ENCODE results near the gene CMSS1.

DNA sequence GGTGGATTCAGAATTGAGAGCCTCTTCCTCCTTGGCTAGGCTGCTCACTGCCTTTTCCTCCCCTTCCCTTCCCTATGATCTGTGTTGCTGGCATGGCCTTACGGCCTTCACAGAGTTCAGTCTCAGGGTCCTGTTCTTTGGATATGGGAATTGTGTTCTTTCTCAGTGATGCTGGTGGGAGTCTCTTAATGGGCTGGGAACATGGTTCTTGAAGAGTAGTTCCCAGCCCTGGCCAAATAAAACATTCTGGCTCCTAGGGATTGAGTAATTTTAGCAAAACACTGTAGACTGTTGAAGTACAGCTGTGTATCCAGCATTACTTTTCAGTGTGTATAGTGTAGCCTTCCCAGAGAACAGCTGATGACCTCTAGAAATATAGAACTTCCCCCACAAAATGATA is 319.3 kb downstream of the CMSS1 start:
- TF ChIP-seq, protein P1, sequence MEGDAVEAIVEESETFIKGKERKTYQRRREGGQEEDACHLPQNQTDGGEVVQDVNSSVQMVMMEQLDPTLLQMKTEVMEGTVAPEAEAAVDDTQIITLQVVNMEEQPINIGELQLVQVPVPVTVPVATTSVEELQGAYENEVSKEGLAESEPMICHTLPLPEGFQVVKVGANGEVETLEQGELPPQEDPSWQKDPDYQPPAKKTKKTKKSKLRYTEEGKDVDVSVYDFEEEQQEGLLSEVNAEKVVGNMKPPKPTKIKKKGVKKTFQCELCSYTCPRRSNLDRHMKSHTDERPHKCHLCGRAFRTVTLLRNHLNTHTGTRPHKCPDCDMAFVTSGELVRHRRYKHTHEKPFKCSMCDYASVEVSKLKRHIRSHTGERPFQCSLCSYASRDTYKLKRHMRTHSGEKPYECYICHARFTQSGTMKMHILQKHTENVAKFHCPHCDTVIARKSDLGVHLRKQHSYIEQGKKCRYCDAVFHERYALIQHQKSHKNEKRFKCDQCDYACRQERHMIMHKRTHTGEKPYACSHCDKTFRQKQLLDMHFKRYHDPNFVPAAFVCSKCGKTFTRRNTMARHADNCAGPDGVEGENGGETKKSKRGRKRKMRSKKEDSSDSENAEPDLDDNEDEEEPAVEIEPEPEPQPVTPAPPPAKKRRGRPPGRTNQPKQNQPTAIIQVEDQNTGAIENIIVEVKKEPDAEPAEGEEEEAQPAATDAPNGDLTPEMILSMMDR (IDR thresholded peaks at IDR 0.05), result no peak
- TF ChIP-seq POLR2A (IDR thresholded peaks at IDR 0.05), result no peak
